ENCODE measurements around the gene PTPN6. TPM values are rescaled to one million over a fixed set of nuclear protein-coding genes. Genes with fewer than 3 reads are reported as not detected.

Gene PTPN6
- total and polyA plus RNA-seq, 2 of the 13 experiments (the other 11 are each of a cell fraction or from before 2014, with no cell fraction given), result 10.5 to 10.6 TPM

GRCh38 chr12:6943722-6944380 is 7.3 kb upstream of the PTPN6 start, which contains the start of the genes C12orf57 and RNU7-1 (continued):
- TF ChIP-seq PLSCR1 (CRISPR knock-in tag; IDR thresholded peaks at IDR 0.05; ENCODE audit: borderline replicate concordance), result no peak
- peak; percentile 76 for TF ChIP-seq SMYD3 (CRISPR knock-in tag; IDR thresholded peaks at IDR 0.05)
- peak; percentile 91 for TF ChIP-seq RBFOX2 (IDR thresholded peaks at IDR 0.05; ENCODE audit: low read depth, low read length)
- no peak for TF ChIP-seq HNF1B (CRISPR knock-in tag; IDR thresholded peaks at IDR 0.05)
- TF ChIP-seq SP1 (IDR thresholded peaks at IDR 0.05), result no peak
- peak; percentile 59; the same call in 1 of the 2 replicates for TF ChIP-seq SP1 (CRISPR knock-in tag; IDR thresholded peaks at IDR 0.05)
- TF ChIP-seq ZNF782 (CRISPR knock-in tag; IDR thresholded peaks at IDR 0.05; ENCODE audit: borderline replicate concordance), result 0 out of 2 replicates have a peak, but pooled peaks have one; percentile 14
- TF ChIP-seq STAT5B (CRISPR knock-in tag; IDR thresholded peaks at IDR 0.05), result peak; percentile 97
- 0 out of 2 replicates have a peak, but pooled peaks have one; percentile 9 for TF ChIP-seq FOSL1 (CRISPR knock-in tag; IDR thresholded peaks at IDR 0.05; ENCODE audit: borderline replicate concordance)
- TF ChIP-seq ZNF646 (CRISPR knock-in tag; IDR thresholded peaks at IDR 0.05), result no peak
- TF ChIP-seq BRF2 (CRISPR knock-in tag; IDR thresholded peaks at IDR 0.05), result peak; percentile 22; the same call in 1 of the 2 replicates
- TF ChIP-seq SNAI1 (CRISPR knock-in tag; IDR thresholded peaks at IDR 0.05; ENCODE audit: borderline replicate concordance), result 0 out of 2 replicates have a peak, but pooled peaks have one; percentile 74
- peak; percentile 94 for TF ChIP-seq PBX3 (CRISPR knock-in tag; IDR thresholded peaks at IDR 0.05; ENCODE audit: borderline replicate concordance)
- TF ChIP-seq ATF7 (IDR thresholded peaks at IDR 0.05), result no peak
- TF ChIP-seq ATF7 (CRISPR knock-in tag; IDR thresholded peaks at IDR 0.05), result peak; percentile 27; the same call in 1 of the 2 replicates
- peak; percentile 80 for TF ChIP-seq THRA (CRISPR knock-in tag; IDR thresholded peaks at IDR 0.05; ENCODE audit: borderline replicate concordance)
